HG02973 (cell line): ENCODE results near the gene DKC1.

ENCODE experiments used
- ATAC-seq: cut with Tn5 transposase; IDR thresholded peaks from one replicate; pipeline ENCODE4 v1.9.1; 2021; ENCODE audit warnings: moderate library complexity; ENCODE audit not compliant: unreplicated experiment

DKC1 gene

DNA sequence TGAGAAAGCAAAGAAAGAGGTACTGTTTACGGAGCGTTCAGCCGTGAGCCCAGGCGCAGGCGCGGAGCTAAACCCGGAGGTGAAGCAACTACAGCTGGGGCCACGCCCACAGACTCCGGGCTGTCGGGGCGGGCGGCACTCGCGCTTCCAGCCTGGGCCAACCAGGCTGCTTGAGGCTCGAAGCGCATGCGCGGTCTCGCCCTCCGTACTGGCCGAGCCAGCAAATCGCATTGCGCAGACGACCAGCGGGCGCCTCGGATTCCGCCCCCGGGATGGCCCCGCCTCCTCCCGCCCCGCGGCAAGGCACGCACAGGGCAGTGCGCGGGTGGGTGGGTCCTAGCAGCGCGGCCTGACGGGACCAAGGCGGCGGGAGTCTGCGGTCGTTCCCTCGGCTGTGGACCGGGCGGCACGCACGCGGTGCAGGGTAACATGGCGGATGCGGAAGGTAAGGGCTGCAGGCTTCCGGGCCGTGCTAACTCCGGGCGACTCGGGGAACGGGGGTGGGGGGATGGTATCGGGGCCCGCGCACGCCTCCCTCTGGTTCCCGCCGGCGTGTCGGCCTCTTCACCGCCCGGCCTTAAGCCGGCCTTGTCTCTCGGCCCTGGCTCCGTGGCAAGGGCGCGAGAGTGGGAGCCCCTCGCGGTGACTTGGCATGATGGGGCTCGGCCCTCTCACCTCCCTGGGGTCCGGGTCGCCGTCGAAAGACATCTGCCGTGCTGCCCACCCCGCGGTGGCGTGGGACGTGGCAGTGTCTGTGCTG lies at the start of gene DKC1:
TSS of gene DKC1 (plus strand) at position 328 of the 760 bp plus-strand sequence. CDS start at position 430, 102 bp downstream.
- peak; percentile 86 for ATAC-seq

DNA sequence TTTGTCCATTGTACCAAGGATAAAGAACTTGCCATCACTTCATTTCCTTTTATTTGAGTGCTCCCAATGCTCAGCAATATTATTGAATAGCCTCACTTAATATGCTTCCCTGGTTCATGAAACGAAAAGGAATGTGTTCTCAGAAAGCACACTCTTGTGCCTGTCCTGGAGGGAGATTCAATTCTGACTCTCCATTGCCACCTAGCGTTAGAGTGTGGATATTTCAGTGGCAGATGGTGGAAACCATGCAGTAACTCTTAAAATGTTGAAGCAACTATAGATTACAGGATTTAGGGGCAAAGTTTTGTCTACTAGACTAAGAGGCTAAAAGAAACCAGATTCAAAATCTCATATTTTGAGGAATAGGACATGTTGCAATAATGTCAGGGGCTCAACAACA lies 47.7 kb upstream of the DKC1 start:
- no peak for ATAC-seq

DNA sequence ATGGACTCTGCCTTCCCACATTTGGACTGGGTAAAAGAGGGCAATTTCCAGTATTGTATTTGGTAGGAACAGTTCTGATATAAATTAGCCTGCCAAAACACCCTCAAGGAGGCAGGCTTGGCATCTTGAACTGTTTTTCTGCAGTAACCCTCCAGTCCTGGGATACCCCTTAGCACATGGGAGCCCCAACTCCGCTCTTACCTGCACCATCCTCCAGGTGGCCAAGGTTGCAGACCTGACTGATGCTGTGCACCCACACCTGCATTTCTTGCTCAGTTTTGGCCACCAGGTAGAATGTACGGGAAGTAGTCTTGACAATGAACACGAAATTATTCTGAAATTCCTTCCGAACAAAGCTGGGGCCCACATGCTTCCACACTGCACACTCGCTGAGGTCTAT lies 46.8 kb upstream of the DKC1 start:
- ATAC-seq, result no peak

DNA sequence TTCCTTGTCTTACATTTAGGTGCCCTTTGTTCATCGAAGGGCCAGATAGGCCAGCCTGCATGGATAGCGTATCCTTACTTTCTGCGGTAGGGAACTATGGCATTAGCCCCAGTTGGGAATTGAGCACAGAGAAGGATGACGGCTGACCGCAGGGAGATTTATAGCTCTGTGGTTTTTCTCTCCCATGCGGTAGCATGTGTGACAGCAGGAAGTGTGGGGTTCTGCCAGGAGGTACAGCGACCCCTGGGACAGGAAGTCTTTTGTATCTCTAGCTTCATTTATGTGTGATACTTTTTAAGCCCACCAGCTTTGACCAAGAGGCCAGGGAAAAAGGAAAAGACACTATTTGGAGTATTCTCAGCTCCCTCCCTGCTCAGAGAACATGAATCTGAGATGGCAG lies 44.8 kb upstream of the DKC1 start:
- ATAC-seq, result no peak

DNA sequence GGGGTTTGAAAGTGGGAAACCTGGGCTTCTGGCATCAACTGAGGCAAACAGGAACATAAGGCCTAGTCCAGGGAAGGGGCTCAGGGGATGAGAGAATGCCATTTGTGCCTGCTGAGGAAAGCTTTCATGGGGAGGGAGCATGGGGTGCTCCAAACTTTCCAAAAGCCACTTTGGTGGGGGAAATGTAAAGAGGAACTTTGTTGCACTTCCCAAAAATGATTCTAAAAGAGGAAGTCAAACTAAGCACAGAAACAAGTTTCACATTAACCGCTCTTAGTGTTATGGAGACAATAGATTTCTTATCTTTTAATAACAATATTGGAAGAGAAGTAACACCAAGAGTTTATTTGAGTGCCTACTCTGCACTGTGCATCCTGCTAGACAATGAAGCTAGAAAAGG lies 44.0 kb upstream of the DKC1 start:
- ATAC-seq, result no peak

DNA sequence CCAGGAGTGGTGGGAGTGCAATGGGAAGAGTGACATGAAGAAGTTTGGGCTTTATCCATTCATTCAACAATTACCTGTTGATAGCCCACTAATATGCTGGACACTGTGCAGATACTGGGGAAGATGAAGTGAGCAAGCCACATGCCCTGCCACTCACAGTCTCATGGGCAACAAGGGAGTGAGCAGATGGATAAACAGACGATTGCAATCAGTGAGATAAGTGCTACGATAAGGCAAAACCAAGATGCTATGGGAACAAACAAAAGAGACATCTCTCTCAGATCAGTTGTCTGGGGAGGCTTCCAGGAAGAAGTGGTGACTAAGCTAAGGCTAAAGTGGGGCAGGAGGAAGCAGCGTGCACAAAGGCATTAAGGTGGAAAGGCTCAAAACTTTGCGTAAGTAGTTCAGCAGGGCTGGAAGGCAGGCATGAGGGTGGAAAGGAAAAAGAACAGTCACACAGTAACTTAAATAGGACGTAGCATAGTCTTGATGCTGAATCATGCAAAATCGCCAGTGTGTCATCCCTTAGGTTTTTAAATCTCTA lies 43.5 kb upstream of the DKC1 start:
- ATAC-seq, result no peak

DNA sequence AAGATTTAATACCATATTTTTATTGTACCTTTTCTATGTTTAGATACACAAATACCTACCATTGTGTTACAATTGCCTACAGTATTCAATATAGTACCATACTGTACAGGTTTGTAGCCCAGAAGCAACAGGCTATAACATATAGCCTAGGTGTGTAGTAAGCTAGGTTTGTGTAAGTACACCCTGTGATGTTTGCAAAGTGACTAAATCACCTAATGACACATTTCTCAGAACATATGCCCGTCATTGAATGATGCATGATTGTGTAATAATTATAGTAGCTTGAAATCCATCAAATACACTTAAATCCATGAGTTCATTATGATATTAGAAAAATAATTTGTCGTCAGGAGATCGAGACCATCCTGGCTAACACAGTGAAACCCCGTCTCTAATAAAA lies 42.6 kb upstream of the DKC1 start:
- ATAC-seq, result no peak

DNA sequence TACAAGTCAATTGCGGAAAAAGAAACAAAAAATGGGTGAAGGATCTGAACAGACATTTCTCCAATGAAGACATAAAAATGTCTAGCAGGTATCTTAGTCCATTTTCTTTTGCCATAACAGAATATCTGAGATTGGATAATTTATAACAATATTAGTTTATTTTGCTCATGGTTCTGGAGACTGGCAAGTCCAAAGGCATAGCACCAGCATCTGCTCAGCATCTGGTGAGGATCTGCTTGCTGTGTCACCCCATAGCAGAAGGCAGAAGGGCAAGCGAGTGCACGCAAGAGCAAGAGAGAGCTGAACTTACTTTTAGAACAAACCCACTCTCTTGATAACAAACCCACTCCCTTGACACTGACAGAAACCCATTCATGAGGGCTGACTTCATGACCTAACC lies 41.5 kb upstream of the DKC1 start:
- ATAC-seq, result no peak

DNA sequence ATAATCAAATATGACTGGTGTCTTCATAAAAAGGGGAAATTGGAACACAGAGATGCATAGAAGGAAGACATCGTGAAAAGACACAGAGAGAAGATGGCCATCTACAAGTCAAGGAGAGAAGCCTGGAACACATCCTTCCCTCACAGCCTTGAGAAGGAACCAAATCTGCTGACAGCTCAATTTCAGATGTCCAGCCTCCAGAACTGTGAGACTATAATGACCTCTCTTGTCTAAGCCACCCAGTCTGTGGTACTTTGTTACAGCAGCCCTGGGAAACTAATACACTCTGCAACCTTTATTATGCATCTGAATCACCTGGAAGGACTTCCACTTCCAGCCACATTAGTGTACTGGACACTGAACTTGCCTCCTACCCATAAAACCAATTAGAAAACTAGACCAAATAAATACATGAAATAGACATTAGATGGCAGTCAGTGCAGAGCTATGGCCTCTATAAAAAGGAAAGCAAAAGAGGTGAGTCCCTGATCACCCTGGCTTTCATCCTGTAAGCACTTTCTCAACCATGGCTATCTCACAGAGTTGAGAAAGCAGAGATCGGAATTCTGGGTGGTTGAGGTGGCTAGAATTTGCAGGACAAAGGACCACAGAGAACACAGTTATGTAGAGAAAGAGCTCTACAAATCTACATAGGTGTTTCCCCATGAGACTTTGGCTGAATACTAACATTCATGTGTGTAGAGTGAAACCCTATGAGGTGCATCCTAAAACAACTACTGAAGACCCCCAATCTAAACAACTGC lies 37.5 kb upstream of the DKC1 start:
- no peak for ATAC-seq

DNA sequence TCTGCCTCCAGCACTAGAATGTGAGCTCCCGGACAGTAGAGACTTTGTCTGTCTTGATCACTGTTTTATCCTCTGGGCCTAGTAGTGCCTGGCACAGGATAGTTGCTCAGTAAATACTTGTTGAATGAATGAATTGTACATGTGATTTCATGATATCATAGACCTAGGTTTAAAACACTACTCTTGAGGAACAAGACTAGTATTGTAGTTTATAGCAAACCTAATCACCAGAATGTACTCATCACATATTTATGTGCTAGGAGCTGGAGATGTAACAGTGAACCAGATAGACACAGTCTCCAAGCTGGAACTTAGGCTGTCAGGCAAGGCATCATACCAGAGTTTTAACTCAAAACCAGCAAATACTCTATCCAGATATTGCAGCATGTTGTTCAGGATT lies 35.2 kb upstream of the DKC1 start:
- no peak for ATAC-seq

DNA sequence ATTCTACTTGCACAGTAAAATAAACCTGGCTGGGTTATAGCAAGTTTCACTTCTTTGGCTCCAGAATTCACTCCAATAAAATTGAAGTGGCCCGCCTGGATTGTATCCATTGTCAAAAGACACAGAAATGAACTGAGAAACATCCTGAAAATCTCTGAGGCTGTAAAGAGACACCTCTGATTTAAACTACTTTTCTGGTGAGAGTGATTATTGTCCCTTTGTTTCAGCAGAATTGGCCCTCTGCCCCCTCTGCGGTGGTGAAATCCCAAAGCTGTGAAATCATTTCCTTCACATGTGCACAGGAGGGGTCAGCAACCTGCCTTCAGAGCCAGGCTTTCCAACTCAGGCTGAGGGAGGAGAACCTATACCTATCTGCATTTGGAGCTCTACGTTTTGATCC lies 34.8 kb upstream of the DKC1 start:
- ATAC-seq, result no peak

DNA sequence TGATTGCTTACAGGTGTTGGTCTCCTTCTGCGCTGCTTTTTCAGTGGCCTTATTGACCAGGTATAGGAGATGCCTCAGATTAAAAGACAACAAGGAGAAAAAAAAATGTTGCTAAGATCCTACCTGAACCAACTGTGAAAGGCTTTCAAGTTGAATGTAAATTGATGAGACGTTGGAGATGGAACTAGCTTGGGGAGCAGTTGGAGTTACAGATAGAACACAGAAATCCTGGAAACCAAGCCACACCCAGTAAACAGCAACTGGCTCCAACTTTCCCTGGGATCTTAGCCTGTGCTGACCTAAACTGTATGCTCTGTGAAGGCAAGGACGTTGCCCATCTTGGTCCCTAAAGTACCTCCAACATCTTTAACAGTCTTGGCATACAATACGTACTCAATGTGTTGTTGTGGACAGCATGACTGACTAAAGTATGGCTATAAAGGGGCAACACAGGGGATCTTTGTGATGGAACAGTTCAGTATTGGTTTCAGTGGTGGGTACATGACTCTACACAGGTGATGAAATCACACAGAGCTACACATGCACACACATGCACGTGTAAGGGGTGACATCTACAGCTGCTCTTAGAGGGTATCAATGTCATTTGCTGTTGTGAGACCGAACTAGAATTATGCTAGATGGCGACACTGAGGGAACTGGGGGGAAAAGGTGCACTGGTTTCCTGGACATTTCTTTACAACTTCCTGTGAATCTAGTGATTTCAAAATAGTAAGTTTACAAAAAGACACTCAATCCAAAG lies 34.1 kb upstream of the DKC1 start:
- no peak for ATAC-seq

DNA sequence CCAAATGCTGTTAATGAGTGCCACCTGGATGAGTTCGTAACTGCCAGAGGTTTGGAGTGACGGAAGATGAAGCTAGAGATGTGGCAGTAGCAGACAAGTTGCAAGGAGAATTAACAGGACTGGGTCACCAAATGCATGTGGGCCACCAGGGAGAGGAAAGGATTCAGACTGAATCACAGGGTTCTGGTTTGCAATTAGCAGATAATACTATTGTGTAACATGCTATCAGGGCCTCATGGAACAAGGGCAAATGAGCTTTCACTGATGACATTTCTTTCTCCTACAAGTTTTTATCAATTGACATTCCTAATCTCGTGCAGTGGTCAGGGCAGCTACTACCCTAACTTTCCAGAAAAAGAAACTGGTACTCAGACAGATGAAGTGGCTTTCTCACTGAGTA lies 33.2 kb upstream of the DKC1 start:
- no peak for ATAC-seq

DNA sequence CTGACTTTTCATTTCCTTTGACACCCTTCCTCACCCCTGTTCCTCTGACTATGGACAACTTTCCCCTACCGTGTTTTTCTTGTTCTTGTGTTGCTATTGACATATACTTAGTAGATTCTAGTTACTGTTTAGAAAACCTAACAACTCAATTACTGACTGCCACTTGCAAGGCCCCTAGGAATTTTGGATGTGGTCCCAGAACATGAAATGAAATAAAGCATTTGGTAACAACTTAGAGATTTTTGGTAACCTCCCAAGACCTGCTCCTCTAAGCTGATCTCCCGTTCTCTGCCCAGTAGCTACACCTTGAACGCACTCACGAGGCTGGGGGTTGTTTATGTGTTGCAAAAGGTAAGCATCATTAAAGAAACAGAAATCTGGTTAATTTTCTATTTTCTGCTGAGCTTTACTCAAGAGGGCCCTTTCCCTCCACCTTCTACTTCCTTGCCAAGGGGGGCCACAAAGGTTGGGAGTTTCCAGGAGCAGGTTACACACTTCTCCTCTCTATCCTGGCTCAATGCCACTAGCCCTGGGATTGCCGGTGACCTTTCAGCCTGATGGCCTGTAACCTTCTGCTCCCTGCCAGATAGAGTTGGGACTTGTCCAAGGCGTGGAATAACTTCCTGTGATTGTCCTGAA lies 32.3 kb upstream of the DKC1 start:
- no peak for ATAC-seq

DNA sequence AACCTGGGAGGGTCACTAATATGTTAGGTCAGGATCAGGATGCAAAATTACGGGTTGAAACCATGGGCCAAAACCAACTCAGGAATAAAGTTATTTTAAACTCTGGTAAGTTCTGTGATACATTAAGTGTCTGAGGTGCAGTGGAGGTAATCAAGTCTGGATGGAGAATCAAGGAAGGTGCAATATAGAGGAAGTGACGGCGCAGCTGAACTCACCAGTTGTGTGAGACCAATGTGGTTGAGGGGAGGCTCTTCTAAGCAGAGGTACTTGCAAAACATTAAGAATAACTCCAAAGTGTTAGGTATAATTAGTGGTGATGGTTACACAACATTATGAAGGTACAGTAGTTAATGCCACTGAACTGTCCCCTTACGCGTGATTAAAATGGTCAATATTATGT lies 31.5 kb upstream of the DKC1 start:
- no peak for ATAC-seq

DNA sequence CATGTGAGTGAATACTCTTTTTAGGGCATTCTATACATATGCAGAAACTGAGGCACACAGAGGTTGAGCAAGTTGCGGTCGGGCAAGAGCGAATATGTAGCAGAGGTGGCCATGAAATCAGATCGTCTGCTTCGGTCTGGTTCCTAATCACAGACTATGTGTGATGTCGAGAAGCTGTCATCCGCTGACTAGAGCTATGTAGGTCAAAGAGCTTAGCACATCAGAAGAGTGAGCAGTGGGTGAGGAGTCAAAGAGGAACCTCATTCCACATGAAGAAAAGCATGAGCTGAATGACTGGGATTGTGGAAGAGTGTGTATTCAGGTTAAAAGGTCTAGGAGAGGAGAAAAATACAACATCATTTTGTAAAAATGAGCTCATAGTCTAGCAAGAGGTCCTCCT lies 30.8 kb upstream of the DKC1 start:
- ATAC-seq, result no peak

DNA sequence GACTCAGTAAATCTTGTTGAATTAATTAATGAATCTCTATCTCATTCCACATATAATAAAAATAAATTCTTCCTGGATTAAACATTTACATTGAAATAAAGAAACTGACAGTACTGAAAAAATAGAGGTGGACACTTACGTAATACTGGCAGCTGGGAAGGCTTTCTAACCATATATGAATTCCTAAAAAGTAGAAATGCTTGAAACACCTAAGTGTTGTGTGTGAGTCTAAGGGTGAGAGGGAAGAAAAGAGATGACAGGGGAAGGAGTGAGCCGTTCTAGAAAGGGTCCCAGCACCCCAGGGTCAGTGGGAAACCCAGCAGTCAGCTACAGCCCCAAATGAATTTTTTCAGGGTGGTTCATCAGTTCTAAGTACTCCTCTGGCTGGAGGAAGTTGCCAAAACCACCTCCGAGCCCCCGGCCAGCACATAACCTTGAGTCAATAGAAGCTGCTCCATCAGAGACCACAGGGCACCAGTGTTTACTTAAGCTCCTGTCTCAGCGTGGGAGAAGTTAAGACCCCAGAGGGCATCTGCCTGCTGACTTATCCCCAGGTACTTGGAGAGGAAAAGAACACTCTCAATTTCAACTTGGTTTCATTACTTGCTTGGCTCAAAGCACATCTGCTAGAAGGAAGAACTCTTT lies 30.1 kb upstream of the DKC1 start:
- no peak for ATAC-seq

DNA sequence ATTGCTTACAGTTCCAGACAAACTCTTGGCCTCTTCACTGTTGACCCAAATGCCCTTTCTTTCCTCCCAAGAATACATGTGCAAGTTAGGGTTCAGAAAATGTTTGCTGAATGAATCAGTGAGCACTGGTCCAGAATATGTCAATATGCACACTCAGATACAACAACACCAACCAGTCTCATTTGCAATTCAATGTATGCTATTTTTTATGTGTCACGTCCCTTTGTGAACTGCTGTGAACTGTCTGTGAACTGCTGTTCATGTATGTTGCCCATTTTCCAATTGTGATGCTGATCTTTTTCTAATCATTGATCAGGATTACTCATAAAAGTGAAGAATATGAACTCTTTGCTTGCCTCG lies 29.6 kb upstream of the DKC1 start:
- ATAC-seq, result no peak

DNA sequence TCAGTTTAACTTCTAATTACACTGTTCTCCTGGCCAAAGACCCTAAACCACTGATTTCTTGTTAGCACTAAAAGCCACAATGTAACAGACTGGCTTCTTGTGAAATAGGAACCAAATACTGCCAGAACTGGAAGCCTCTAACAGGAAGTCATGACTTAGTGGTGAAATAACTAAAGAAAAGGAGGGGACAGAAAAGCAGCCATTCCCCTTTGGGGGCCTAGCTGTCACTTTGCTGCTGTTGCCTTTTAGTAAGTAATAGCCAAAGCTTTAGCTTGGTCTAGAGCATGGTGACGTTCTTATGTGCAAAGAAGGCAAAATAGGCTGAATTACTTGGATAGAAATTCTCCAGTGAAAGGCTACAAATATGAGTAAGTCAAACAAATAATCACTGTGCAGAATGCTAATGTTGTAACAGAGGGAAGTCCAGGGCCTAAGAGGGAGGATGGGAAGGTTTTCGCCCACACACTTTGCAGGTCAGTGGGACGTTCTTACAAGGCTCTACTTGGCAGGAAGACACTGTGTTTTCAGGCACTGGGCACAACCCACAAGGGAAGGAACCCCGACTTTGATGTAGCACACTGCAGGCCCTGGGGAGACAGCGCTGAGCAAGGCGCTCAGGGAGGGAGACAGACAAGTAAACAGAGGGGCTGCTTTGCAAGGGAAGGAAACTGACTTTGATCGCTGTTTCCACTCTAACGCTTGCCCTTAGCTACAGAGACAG lies 28.4 kb upstream of the DKC1 start:
- no peak for ATAC-seq
